HL-60/S4 treated with retinoic acid at 250 ng/mL for 4 days and 3 days (cell line): ENCODE data around the gene ZNF862.

ENCODE experiments used
- in situ Hi-C: fragments of 300-500 bp; cut with MboI; formaldehyde crosslinking; loops from 2 replicates; pipeline ENCODE4 v1.7.0; 2022; ENCODE audit warnings: low sequenced_read_pairs

The ZNF862 gene

DNA sequence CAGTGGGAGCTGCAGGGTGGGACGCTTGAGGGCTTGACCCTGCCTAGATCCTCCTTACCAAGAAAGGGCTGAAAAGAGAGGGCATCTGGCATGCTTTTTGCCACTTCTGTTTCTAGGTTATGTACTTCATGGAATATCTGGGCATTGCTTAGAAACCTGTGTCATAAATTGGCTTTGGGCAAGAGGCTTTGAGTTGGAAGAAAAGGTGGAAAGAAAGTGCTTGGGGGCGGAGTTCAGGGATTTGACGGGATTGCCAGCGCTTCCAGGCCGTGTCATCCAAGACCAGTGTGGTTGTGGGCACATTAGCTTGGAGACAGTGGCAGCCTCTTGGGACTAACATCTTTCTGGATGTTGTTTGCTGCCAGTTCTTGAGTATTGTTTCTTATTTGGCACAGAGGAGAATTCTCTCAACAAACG is 825 bp downstream of the ZNF862 start:
- in situ Hi-C loops, result no loop called here

DNA sequence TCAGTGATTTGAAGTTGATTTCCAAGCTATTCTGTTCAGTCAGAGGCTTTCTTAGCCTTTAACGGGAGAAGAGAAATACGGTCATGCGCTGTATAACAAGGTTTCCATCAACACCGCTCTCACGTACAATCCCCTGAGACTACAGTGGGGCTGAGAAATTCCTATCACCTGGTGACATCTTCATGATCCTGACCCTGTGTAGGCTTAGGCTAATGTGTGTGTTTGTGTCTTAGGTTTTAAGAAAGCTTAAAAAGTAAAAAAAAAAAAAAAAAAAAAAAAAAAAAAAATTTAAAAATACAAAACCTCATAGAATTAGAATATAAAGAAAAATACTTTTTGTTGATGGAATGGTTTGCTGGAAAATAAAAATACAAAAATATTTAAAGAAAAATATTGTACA is 1.8 kb downstream of the ZNF862 start:
- in situ Hi-C loops, result no loop called here

DNA sequence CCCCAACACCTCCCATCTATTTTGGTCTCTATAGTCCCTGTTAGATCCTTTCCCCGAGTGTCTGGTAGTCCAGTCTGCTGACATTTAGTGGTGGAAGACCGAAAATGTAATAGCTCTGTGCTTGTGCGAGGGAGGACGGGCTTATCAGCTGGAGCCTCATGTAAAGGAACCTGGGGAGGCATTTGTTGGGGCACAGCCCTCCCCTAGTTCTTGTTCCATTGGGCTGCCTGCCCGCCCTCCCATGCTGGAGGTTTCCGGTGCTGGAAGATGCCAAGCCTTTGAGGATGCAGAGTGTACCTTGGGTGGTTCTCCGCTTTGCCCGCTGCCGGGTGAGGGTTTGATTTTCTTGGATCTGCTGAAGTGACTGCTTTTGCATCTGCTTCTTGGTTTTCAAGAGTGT is 5.4 kb downstream of the ZNF862 start:
- in situ Hi-C loops, result no loop called here

DNA sequence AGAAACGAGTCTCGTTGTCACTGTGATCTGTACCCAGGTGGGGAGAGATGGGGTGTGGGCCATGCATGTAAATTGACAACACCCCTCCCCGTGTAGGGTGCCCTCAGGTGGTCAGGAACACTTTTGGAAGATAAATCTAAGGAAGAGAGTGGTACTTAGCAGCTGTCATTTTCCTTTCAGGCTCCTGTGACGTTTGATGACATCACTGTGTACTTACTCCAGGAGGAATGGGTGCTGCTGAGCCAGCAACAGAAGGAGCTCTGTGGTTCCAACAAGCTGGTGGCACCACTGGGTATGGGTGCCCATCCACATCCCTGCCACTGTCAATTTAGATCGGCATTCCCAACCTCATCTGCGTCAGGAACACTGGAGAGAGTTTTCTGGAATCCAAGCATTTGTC is 6.3 kb downstream of the ZNF862 start:
- in situ Hi-C loops, result no loop called here

DNA sequence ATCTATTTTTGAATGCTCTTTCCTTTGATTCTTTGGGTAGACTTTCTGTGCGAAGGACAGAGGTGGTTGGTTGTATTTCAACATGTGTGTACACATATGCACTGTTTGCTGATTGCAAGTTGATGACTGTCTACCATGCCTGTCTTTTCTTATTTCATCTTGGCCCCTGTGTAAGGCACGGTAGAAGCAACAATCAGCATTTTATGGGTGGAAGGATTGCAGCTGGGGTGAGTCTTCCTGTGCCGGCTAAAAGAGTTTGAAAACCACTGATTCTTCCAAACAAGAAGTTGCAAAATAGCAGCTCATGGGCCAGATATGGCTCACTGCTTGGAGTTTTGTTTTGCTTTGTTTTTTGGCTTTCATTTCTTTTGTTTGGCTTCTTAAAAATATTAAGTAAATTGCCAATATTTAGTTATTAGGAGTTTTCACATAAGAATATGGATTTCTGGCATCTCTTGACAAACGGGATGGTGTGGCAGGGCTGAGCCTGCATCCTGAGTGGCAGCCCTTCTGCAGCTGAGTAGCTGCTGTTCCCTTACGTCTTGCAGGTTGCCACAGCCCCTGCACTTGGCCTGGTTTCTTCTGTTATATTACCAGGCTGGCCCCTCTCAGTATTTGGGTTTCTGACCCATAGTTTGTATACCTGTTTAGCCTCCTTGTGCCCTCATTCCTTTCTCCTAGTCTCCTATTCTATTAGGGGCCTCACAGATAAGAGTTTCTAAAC is 7.2 kb downstream of the ZNF862 start:
- in situ Hi-C loops, result no loop called here

DNA sequence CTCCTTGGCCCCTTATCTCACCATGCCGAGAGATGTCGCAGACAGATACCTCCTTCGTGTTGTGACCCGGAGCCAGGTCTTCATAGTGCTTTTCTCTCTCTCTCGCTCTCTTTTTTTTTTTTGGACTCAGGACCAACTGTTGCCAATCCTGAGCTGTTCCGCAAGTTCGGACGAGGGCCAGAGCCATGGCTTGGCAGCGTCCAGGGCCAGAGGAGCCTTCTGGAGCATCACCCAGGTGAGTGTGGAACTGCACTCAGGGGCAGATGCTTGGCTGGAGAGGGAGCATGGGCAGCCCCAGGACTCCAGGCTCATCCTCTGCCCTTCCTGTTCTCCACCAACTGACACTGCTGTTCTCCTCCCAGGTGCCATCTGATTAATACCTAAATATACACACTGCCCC is 7.8 kb downstream of the ZNF862 start:
- in situ Hi-C loops, result no loop called here

DNA sequence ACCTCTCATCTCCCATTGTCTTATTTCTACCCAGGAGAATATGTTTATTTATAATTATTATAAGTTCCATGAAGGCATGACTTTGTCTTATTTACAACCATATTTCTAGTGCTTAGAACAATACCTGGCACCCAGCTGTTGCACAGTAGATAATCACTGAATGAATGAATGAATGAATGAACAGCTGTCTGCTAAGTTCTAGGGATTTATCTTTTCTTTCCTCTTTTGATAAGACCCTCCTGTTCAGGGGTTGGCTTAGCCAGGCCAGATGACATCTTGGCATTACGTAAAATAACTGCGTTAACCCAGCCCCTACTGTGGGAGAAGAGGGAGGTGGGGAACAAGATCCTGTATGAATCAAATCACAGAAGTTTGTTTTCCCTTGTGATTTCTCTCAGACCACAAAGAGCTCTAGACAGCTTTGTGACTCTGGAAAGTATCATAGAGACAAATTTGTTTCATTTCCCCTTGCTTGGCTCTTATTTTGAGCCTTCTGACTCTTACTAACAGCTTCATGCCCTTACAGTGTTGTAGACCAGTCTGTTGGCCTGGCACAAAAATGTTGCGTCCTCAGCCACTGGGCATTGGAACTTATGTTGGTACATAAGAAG is 8.4 kb downstream of the ZNF862 start:
- in situ Hi-C loops, result no loop called here

DNA sequence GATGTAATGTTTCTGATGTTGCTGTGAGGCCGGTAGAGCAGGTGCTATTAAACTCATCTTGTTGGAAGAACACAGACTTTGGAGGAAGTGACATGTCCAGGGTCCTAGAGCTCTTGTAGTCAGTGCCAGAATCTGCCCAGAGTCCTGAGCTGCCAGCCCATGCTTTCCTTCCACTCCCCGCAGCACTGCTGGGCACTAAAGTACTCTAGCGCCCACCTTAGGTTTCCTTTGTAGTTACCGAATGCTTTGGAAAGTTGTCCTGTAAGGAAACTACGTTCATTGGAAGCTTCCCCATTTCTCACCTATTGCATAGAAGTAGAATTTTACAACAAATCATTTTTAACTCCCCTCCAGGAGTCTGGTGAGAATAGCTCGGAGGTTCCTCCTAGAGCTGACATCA is 11.0 kb downstream of the ZNF862 start:
- in situ Hi-C loops, result no loop called here

DNA sequence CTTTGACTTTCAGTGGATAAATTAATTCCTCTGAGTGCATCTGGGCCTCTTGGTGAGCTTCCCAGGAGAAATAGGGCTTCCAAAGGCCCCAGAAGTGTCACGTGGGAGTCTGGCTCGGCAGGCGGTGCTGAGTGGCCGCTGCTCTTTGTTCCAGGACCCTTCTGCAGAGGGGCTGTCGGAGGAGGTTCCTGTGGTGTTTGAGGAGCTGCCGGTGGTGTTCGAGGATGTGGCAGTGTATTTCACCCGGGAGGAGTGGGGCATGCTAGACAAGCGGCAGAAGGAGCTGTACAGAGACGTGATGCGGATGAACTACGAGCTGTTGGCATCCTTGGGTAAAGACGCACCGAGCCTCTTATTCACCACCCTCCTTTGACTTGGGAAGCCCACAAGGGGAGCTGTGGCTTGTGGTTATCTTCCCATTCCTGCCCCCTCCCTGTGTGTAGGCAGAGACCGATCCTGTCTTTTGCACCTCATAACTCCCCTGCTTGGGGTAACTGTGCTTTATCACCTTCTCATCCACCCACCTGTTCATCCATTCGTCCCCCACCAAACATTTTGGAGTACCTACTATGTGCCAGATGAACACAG is 11.9 kb downstream of the ZNF862 start:
- in situ Hi-C loops, result no loop called here

DNA sequence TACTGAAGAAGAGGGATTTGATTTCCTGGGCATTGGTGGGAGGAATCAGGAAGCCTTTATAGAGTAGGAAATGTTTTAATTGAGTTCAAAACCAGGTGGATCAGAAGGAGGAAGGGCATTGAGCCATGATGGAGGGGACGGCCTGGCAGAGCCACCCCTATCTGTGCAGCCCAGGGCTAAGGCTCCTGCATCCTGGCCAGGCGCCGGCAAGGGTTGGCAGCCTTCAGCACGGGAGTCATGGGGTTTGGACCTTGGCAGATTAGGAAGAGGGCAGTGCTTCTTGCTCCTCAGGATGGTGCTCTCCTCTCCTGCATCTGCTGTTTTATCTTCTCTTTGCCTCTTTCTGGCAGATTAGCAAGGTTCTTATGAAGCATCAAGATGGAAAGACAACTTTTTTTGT is 12.5 kb downstream of the ZNF862 start:
- in situ Hi-C loops, result no loop called here

DNA sequence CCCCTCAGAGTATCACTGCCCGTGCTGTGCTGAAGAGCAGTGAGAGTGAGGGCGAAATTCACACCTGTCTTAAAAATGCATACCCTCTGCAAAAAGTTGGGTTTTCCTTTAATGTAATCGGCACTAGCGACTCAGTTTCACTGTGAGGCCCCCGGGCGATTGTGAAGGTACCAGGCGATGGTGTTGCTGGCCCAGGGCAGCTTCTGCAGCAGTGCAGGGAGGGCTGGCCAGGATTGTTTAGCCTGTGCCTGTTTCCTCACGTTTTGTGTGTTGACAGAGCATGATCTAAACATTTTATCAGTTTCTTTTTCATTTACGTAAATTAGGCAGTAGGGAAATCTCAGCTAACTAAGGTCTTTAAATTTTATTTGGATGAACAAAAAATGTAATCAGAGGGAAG is 13.3 kb downstream of the ZNF862 start:
- in situ Hi-C loops, result no loop called here

DNA sequence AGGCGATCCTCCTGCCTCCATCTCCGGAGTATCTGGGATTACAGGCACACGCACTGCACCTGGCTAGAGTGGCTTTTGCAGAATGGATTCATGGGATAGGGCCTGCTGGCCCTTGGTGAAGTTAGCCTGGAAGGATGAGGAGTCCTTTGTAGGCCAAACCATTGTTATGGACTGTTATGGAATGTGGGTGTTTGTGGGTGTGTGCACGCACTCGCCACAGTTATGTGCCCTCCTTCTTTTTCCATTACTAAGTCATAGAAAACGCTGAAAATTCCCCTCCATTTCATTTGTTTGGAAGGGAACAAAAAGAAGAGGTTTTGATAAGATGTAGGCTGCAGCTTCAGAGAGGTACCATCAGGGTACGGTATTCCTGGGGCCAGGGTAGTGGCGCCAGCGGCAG is 15.0 kb downstream of the ZNF862 start:
- in situ Hi-C loops, result no loop called here

DNA sequence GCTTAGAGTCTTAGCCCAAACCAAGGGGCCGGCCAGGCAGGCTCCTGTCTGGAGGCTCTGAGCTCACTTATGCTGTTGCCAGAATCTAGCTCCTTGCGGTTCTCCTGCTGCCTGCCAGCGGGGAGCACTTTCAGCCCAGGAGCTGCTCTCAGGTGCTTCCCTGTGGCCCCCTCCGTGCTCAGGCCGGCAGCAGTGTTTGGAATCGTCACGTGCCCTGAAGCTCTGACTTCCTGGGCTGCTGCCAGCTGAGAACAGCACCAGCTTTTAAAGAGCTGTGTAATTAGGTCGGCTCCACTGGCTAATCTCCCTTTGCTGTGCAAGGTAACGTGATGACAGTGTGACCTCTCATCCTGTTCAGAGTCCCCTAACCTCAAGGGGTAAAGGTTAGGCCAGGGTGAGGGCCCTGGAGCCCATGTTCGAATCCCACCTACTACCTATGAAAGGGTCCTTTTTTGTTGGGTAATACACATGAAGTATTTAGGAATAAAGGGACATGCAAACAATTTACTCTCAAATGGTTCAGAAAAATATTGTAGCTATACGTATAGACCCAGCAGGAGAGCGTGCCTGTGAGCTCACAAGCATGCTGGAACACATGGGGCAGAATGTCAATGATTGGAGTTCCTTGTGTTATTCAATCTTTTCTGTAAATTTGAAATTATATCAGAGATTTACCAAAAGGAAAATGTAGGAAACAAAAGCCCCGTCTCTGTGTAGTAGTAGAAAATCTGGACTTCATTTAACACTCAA is 16.6 kb downstream of the ZNF862 start:
- in situ Hi-C loops, result no loop called here

DNA sequence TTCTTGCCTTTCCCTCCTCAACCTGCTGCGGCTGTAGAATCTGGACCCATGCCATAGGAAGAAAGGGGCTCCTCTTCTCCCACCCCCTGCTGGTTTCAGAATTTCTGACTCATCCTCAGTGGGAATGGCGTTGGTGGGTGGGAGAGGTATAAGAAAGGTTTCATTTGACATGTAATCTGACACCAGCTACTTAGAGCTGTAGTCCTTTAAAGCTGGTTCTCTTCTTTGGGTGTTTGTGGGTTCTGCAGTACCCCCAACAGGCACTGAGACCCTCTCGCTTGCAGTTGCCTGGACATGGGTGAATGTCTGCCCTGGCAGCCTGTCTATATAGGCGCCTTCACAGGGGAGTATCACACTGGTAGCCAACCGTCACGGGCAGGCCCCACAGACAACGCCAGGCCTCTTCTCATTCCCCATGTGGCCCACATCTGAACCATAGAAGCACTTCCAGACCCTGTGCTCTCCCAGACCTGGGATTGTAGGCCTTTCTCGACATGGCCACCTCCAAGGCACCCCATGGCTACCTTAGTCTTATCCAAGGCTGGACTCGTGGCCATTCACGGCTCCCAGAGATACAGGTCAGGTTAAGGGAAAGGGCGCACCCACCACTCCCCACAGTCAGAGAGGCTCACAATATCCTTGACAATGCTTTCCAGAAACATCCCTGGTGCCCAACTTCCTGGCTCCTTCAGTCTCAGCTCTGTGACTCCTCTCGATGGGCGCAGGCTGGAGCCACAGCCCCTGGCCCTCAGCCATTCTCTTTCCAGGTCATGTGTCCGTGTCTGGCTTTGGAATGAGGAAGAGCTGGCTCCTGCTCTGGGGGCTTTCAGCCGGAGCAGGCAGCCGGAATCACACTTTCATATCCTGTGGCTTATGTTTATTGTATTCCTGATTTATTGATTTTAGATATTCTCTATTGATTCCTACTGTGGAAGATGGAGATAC is 17.5 kb downstream of the ZNF862 start:
- in situ Hi-C loops, result no loop called here

DNA sequence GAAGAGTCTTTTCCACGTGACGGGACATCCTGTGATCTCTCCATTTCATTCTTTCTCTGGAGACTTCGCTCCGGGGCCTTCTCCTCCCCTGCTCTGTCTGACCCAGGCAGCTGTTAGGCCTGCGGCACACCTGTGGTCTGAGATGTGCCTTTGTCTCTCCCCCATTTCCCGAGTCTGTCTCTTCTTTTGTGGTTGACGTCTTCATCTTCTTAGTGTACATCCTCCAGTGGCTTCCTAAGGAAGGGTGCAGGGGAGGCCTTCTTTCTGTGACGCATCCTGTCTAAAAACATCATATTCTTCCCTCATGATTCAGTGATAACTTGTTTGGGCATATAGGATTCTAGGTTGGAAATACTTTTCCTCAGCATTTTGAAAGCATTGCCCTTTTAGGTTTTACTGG is 18.4 kb downstream of the ZNF862 start:
- in situ Hi-C loops, result no loop called here

DNA sequence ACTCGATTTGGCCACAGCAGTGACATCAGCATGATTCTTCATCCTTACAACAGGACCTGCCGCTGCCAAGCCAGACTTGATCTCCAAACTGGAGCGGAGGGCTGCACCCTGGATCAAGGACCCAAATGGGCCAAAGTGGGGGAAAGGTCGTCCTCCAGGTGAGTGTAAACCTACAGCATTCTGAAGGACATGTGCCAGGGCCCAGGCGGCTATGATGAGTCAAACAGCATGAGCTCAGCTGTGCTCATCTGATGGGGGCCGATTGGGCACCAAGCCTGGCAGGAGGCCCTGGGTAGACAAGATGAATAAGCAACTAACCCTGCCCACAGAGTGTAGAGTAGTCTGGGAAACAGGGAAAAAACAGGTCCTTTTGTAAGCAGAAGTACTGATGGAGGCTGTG is 21.2 kb downstream of the ZNF862 start:
- in situ Hi-C loops, result no loop called here

DNA sequence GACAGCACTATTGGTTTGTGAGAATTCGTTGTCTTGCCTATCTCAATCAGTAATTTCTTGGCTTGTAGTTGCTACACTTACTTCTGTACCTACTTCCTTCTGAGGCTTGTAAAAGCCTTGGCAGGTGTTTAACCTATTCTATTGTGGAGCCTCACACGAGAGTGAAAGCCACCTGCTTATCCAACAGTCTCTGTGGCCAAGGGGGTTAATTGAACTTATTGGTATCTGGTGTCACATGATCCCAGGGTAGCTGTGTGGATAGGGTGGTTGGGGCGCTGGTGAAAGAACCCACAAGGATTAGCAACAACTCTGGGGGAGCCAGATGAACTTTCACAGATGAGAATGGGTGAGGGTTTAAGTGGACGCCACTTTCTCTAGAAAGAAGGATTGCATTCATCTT is 21.7 kb downstream of the ZNF862 start:
- in situ Hi-C loops, result no loop called here

DNA sequence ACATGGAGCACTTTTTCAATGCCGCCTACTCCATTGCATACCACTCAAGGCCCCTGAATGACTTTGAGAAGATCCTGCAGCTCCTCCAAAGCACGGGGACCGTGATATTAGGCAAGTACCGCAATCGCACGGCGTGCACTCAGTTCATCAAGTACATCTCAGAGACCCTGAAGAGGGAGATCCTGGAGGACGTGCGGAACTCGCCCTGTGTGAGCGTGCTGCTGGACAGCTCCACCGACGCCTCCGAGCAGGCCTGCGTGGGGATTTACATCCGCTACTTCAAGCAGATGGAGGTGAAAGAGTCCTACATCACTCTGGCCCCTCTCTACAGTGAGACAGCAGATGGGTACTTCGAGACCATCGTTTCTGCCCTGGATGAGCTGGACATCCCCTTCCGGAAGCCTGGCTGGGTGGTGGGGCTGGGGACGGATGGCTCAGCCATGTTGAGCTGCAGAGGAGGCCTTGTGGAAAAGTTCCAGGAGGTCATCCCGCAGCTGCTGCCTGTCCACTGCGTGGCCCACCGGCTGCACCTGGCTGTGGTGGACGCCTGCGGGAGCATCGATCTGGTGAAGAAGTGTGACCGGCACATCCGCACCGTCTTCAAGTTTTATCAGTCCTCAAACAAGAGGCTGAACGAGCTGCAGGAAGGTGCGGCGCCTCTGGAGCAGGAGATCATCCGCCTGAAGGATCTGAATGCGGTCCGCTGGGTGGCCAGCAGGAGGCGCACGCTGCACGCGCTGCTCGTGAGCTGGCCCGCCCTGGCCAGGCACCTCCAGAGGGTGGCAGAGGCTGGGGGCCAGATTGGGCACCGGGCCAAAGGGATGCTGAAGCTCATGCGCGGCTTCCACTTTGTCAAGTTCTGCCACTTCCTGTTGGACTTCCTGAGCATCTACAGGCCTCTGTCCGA is 22.9 kb downstream of the ZNF862 start:
- in situ Hi-C loops, result no loop called here

DNA sequence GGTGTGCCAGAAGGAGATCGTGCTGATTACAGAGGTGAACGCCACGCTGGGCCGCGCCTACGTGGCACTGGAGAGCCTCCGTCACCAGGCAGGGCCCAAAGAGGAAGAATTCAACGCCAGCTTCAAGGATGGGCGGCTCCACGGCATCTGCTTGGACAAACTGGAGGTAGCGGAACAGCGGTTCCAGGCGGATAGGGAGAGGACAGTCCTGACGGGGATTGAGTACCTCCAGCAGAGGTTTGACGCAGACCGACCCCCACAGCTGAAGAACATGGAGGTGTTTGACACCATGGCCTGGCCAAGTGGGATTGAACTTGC is 23.5 kb downstream of the ZNF862 start:
- in situ Hi-C loops, result no loop called here

DNA sequence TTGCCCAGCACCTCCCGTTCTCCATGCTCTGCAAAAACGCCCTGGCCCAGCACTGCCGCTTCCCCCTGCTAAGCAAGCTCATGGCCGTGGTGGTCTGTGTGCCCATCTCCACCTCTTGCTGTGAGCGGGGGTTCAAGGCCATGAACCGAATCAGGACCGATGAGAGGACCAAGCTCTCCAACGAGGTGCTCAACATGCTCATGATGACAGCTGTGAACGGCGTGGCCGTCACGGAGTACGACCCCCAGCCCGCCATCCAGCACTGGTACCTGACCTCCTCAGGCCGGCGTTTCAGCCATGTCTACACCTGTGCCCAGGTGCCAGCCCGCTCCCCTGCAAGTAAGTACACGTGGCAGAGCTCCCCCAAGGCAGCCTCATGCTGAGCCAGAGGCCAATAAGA is 24.0 kb downstream of the ZNF862 start:
- in situ Hi-C loops, result no loop called here
